Nephron progenitor cell (in vitro differentiated cells): ENCODE measurements around the gene CHD2.
"Not testable (repeated sequence)": the region's sequence is repeated elsewhere in the genome, so short reads cannot be mapped to it uniquely, and the experiment has no call there.

Source experiments
- DNase-seq: peaks from one replicate; pipeline ENCODE4 v3.0.0; 2021
- H3K27ac Mint-ChIP-seq: 2 replicates; pipeline ENCODE4 v1.8.0; 2021; ENCODE audit warnings: mild to moderate bottlenecking, moderate library complexity, mixed read lengths
- H3K27me3 Mint-ChIP-seq: 2 replicates; pipeline ENCODE4 v1.8.0; 2021; ENCODE audit warnings: mild to moderate bottlenecking, low read depth, mixed read lengths; ENCODE audit not compliant: poor library complexity
- H3K36me3 Mint-ChIP-seq: 2 replicates; pipeline ENCODE4 v1.8.0; 2021; ENCODE audit warnings: low read depth, mixed read lengths
- H3K4me1 Mint-ChIP-seq: 2 replicates; pipeline ENCODE4 v1.8.0; 2021; ENCODE audit warnings: mixed read lengths
- H3K4me3 Mint-ChIP-seq: 2 replicates; pipeline ENCODE4 v1.8.0; 2021; ENCODE audit warnings: mild to moderate bottlenecking, moderate library complexity, mixed read lengths
- H3K9me3 Mint-ChIP-seq: 2 replicates; pipeline ENCODE4 v1.8.0; 2021; ENCODE audit warnings: mild to moderate bottlenecking, moderate library complexity, mixed read lengths
- CTCF ChIP-seq: fragments of 200-600 bp; sonication (generic); IDR thresholded peaks from 2 replicates; pipeline ENCODE4 v1.5.0; 2021; ENCODE audit warnings: antibody characterized with exemption

CHD2 gene

GRCh38 chr15:92870010-92870591 is 30.0 kb upstream of the CHD2 start:
- Mint-ChIP-seq H3K4me1 (peaks cover 9% of the 10 kb centered on the region), H3K27ac (no peak overlapping the region), H3K9me3 (peaks cover 3% of the 10 kb centered on the region), H3K4me3 (no peak overlapping the region), H3K27me3 (peaks cover 3% of the 10 kb centered on the region), H3K36me3 (no peaks in the 10 kb centered on the region)
- no peak for TF ChIP-seq CTCF
- no peak for DNase-seq

- not testable (repeated sequence) for H3K36me3 Mint-ChIP-seq, H3K27me3 Mint-ChIP-seq, H3K4me3 Mint-ChIP-seq, H3K27ac Mint-ChIP-seq, H3K9me3 Mint-ChIP-seq, DNase-seq
- H3K4me1 Mint-ChIP-seq = peaks cover 30% of the 10 kb centered on the region
Measured at GRCh38 chr15:92872967-92873366, 27.2 kb upstream of the CHD2 start.

- DNase-seq = no peak
- Mint-ChIP-seq H3K4me1 (peaks cover 58% of the 10 kb centered on the region), H3K9me3 (no peaks in the 10 kb centered on the region)
Measured at GRCh38 chr15:92877000-92877399, 23.1 kb upstream of the CHD2 start.

GRCh38 chr15:92877416-92877815 is 22.7 kb upstream of the CHD2 start:
- H3K36me3 Mint-ChIP-seq = no peaks in the 10 kb centered on the region
- peak overlapping the region; percentile 69 for H3K27ac Mint-ChIP-seq
- peak overlapping the region; percentile 31 for H3K4me3 Mint-ChIP-seq
- H3K4me1 Mint-ChIP-seq = peaks cover 61% of the 10 kb centered on the region
- H3K9me3 Mint-ChIP-seq = no peaks in the 10 kb centered on the region
- no peaks in the 10 kb centered on the region for H3K27me3 Mint-ChIP-seq
- no peak for TF ChIP-seq CTCF
- no peak for DNase-seq

More at GRCh38 chr15:92877000-92877399, 23.1 kb upstream of the CHD2 start:
- H3K36me3 Mint-ChIP-seq = no peaks in the 10 kb centered on the region
- no peak overlapping the region for H3K27ac Mint-ChIP-seq
- no peak for TF ChIP-seq CTCF
- no peaks in the 10 kb centered on the region for H3K27me3 Mint-ChIP-seq
- no peak overlapping the region for H3K4me3 Mint-ChIP-seq

GRCh38 chr15:92878593-92879053 is 21.5 kb upstream of the CHD2 start:
- H3K9me3 Mint-ChIP-seq = no peaks in the 10 kb centered on the region
- peaks cover 3% of the 10 kb centered on the region for H3K36me3 Mint-ChIP-seq
- peak overlapping the region; percentile 14 for H3K27ac Mint-ChIP-seq
- no peak for TF ChIP-seq CTCF
- no peaks in the 10 kb centered on the region for H3K27me3 Mint-ChIP-seq
- peaks cover 61% of the 10 kb centered on the region for H3K4me1 Mint-ChIP-seq
- DNase-seq = no peak
- no peak overlapping the region for H3K4me3 Mint-ChIP-seq

GRCh38 chr15:92879949-92880725 is 20.0 kb upstream of the CHD2 start:
- Mint-ChIP-seq H3K4me3 (peak overlapping the region; percentile 85), H3K4me1 (peaks cover 61% of the 10 kb centered on the region), H3K27me3 (no peaks in the 10 kb centered on the region), H3K27ac (peak overlapping the region; percentile 100), H3K9me3 (no peaks in the 10 kb centered on the region), H3K36me3 (peaks cover 18% of the 10 kb centered on the region)
- no peak for TF ChIP-seq CTCF
- no peak for DNase-seq
